HG02852 (cell line): ENCODE data around the gene HAO1.

Experiments
- ATAC-seq: cut with Tn5 transposase; IDR thresholded peaks from one replicate; pipeline ENCODE4 v1.9.1; 2021; ENCODE audit warnings: mild to moderate bottlenecking, moderate library complexity; ENCODE audit not compliant: unreplicated experiment

Gene HAO1

DNA sequence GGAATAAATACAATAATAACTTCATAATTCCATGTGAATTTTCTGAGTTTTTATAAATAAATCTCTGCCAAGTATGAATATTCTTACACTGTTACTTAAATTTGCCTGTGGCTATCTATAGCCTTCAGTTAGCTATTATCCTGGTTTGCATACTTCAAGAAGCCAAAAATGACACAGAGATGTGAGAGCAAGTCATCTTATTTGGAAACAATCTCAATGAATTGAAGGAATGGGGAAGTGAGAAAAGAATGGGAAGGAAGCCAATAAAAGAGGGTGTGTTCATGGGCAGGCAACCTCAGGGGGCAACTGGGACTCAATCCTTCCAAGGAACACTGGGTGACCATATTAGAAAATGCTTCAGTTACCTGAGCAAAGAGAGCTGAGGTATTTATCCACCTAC is 9.9 kb downstream of the HAO1 start:
- ATAC-seq, result no peak

DNA sequence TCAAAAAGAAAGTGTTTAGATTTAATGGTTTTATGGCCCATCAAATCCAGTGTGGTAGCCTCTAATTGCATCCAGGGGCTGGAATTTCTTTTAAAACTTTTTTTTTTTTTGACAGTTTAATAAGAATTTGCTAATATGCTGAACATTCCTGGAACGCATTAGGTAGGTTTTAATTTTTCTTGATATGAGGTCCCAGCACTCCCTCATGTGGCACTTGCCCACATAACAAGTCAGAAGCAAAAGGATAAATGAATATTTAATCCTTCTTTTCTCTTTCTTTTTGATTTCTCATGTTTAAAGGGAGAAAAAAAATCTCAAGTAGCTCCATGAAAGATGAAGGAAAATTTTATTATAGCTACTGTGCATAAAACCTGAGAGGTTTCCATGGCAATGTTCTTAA is 13.5 kb downstream of the HAO1 start:
- no peak for ATAC-seq

DNA sequence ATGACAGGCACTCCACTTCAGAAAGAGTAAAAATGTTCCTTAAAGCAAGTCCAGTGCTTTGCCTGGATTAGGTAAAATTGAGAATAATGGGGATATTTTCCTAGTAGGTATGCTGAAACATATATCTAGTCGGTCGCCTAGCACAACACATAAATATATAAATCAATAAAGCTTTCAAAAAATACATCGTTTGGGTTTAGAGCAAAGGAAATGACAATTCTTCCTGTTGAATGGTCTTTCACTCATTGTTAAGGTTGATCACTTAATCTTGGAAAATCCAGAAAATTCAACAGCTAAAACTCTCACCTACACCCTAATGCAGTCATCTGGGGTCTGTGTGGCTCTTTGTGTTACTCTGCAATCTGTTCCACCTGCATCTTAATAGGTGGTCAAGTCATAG is 13.9 kb downstream of the HAO1 start:
- ATAC-seq, result no peak

DNA sequence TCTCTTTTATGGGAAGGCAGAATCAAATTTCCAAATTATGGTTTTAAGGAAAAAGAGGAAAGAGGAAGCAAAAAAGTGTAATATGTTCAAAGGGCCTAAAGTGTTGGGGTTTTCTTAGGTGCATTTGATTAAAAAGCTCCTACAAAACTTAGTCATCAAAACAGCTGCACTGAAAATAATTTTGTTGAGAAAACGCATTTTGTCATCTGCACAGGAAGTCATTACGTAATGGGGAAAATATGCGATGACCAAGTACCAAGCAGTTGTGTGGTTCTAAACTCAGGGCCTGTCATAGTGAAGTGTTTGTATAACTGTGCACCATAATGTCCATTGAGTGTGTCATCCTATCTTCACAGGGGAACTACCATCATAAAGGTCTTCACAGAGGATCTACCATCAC is 15.6 kb downstream of the HAO1 start:
- ATAC-seq, result no peak

DNA sequence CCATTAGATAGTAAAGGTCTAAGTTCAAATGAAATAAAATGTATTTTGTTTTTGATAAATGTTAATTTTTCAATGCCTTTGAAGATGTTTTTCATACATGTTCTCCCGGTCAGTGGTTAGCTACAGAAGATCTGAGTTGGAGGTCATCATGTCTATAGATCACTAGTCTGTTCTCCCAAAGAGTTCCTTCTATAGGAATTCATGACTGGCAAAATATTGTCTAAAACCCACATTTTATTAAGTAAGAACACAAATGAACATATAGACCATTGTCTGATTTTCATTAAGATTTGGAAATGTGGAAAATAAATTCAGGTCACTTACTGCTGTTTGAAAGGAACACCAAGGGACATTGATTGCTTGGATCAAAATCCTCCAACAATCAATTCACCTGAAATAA is 23.6 kb downstream of the HAO1 start:
- no peak for ATAC-seq

DNA sequence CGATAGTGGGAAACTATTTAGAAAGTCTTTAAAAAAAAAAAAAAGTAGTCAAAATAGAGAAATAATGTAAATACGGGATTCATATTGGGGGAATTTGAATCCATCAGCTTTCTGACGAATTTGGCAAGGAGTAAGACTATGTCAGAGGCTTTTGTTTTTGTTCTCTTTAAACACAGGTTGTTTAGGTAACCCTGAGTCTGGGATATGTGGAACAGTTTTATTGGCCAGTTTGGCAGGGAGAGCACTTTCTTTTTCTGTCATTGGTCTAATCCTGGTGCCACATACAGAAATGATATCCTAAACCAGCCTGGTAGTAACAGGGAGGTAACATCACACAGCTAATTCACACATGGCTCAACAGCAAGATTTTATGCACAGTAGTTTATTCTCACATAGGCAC is 27.7 kb downstream of the HAO1 start:
- ATAC-seq, result no peak

DNA sequence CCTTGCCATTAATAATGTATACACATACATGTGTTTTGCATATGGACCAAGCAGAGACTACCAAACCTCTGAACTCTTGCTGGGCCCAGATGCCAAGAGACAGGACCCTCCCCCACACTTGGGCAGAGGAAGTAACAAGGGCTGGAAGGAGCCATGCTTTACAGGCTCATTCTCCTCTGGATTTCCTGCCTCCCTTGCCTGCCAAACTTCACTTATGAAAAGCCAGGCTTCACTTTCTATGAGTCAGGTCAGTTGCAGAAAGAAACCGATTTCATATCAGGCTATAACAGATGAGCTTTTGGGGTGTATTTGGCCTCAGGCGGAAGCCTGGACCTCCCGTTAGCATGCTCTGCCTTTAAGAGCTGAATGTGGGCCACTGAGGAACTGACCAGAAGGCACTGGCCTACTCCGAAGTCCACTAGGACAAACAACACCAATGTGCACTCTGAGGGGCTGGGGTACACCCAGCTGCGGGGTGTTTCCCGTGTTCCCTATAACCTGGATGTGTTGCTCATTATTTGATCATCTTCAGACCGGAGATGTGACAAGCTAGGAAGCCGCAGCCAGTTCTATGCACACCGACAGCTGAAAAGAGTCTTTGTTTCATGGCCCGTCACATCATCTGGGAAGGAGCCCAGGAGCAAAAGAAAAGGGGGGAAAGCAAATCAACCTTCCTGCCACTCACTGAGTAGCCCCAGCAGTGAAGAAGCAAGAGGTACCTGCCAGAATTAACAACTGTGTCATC is 28.5 kb downstream of the HAO1 start:
- ATAC-seq, result no peak

DNA sequence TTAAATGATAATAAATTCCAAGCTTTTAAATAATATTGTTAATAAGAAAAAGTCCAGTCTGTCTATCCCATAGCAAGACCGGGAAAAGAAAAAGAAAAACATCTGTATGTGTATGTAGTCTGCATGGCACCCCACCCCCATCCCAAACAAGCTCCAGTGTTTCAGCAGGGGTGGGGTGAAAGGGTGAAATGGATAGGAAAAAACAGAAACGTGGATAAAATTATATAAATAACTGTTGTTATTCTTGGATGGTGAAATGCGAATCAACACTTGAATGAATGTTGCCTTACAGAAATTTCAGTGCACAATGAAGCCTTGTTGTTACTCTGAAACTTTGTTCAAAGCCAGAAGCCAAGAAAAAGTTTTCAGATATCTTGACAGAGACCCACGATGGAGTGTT is 31.4 kb downstream of the HAO1 start:
- ATAC-seq, result no peak

DNA sequence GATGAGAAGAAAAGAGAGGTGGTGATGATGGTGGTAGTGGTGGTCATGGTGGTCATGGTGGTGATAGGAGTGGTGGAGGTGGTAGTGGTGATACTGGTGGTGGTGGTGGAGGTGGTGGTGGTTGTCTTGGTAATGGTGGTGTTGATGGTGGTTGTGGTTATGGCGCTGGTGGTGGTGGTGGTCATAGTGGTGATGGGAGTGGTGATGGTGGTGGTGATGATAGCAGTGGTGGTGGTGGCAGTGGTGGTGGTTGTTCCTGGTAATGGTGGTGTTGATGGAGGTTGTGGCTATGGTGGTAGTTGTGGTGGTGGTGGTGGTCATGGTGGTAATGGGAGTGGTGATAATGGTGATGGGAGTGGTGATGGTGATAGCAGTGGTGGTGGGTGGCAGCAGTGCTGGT is 36.8 kb downstream of the HAO1 start:
- no peak for ATAC-seq

DNA sequence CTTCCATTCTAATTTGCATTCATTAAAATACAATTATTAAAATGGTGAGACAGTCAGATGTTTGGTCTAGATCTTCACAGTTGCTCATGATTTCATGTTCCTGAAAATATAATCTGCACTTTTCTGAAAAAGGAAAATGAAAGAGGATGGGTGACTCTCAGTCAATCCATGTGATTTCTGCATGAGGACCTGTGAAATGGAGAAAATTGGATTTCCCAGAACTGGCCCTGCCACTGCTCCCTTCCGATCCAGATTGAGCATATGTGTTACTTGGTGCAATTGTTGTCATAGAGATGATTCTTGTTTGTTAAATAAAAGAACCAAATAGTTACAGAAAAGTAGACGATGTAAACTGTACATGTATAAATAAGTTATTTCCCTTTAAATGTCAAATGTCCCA is 37.4 kb downstream of the HAO1 start:
- no peak for ATAC-seq

DNA sequence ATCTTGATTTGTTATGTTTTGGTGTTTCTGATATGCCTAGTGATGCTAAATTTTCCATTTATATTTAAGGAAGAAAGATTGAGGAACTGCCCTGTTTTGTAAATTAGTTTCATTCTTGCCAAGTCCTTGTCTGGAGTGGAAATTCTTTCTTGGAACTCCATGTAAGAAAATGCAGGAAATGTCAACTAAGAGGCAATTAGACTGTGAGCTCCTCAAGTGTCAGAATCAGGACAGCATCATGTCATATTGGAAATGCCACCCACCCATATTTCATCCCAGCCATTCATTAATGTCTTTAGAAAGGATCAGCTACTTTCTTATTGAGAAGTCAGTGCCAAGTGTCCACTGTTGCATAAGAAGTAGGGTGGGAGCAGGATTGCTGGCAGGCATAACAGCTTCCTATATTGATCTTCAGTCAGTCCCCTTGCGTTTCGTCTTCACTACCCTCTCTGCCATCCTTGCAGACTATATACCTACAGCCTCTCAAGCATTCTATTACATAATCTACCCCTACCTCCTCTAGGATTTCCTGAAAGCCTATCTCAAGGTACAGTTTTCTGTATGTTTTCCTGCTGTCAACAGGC is 42.4 kb downstream of the HAO1 start:
- ATAC-seq, result no peak

DNA sequence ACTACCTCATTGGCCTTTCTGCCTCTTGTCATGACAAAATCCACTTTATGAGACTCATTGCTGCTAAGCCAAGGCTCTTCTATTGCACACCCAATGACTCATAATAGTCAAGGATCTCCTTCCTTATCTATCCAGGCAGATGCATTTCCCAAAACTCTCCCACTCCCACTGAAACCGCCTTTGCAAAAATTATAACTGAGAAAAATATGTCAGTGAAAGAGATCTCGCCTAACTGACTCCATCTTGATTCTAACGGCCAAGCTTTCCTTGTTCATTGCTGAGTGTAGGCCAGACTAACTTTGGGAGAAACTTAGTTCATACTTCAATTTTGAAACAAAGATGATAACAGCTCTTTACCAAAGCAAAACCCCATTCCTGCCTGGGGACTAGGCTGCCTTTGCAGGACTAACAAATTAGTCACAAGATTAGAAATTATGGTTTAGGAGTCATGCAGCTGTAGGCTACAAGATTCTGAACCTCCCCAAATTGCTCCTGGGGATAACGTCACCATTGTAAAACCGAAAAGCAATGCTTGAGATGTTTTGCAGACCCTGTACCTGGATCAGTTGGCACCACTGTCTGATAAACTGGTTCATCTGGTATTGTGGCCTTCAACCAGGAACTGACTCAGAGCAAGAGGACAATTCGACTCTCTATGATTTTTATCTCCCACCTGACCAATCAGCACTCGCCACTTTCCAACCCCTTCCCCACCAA is 47.1 kb downstream of the HAO1 start:
- no peak for ATAC-seq

DNA sequence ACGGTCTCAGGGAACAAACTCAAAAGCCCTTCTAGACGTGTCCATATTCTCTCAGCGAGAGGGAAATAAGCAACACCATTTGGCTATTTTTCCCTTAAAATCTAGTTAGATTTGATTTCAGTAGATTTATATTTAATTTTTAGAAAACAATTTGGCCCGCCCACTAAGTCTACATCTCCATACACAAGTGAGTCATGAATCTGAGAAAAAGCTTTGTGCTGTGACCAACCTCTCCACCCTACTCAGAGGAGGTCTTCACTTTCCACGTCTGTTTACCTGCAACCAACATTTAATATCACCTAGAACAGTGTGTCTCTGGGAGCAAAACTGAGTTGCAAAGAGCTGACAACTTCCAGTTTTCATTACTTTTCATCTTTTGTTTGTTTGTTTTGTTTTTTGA is 48.6 kb downstream of the HAO1 start:
- ATAC-seq, result no peak

DNA sequence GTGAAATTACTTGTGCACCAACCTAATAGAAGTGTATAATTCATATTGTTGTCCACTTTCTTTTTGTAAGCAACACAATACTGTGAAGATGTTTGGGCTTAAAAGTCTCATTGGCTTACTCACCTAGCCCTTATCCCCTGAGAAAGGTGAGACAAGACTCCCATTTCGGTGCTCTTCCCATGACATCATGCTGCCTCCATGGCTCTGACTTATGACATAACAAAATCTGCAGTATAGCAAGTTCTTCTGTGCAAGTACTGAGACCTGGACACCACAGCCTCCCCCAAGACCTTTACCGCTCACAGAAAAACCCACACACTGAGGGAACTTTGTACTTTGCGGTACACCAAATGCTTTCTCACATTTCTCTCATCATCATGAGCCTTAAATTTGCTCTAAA is 50.5 kb downstream of the HAO1 start:
- no peak for ATAC-seq

DNA sequence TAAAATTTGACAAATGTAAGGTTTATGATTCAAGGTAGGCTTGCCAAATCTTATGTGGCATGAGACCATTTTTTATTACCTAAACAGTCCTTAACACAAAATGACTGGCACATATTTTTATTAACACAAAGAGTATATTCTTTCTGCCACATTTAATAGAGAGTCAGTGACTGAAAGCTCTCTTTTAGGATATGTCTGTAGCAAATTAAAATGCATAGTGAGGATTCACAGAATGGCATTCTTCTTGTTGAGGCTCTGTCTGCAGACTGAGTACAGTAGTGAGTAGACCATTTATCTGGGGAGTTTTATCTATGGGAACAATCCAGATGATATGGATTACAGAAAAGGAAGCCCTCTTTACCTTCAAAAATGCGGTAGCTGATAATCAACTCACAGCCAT is 56.5 kb downstream of the HAO1 start:
- no peak for ATAC-seq

DNA sequence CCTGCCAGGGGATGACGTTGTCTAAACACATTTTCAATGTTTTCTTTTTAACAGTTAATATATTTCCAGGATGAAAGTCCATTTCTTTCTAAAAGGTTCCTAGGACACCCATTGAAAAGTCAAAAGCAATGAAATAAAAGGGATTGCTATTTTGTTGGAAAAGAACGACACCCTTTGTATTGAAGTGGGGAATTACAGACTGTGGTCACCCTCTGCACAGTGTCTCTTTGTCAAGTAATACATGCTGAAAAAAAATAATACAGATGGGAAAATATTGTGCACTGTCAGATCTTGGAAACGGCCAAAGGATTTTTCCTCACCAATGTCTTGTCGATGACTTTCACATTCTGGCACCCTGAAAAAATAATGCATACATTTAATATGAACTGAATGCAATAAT is 56.9 kb downstream of the HAO1 start:
- no peak for ATAC-seq

DNA sequence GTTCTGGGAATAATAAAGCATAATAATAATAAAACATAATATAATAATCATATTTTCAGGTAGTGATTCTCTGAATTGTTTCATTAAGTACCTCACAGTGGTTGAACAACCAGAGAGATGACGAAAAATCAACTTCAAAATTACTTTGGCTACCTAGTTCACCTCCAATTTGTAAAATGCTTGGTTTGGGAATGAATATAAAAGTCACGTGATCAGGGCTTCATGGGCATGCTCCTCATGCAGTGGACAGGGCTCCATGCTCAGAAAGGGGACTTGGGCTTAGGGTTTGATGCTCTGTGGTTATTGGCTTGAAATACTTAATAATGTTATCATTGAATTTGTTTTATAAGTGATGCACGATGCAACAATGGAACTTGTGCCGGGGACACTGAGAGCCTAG is 58.2 kb downstream of the HAO1 start:
- ATAC-seq, result no peak

DNA sequence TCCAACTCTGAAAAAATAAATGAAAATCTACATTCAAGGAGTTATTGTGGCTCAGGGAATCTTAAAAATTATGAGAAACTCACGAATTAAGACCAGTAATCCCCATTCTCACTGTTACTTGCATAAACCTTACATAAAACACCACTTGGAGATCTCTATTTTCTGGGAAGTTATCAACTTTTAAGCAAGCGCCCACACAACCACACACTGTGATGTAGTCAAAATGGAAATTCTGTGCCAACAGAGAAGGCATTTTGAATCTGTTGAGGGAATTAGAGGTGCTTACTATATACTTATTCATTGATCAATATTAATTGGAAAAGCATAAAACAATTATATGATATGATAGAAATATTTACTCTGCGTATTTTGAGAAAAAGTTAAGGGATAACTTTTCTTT is 58.7 kb downstream of the HAO1 start:
- no peak for ATAC-seq

DNA sequence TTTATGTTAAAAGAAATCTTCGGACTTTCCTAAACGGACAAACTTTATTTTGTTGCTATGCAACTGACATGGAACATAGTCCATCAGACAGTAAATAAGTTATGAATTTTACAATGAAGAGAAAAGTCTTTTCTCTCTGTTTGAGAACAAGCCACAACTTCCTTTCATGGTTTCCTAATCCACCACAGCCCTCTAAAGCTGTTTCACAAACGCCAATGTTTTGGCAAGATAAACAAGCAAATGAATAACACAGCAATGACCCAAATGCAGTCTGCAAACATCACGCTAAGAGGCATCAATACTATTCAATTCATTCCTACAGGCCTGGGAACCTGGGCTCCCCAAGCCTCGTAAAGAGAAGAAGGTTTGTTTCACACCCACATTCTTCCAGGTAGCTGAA is 60.4 kb downstream of the HAO1 start:
- ATAC-seq, result no peak

DNA sequence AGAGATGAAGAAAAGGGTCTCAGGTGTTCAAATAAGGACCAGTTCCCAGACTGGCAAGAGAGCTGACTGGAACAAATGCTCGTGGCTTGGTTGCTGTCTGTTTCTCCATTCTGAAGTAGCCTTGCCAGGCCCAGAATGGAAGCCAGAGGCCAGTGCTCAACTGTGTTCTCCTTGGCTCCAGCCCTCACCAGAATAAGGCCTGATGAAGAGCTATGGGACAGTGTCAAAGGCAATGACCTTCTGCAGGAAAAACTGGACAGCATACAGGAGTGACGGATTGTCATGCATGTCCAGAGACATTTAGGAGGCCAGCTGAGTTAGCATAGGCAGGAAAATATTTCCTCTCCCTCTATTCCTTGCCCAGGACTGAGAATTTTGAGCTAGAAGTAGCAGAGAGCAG is 72.2 kb downstream of the HAO1 start:
- ATAC-seq, result no peak

DNA sequence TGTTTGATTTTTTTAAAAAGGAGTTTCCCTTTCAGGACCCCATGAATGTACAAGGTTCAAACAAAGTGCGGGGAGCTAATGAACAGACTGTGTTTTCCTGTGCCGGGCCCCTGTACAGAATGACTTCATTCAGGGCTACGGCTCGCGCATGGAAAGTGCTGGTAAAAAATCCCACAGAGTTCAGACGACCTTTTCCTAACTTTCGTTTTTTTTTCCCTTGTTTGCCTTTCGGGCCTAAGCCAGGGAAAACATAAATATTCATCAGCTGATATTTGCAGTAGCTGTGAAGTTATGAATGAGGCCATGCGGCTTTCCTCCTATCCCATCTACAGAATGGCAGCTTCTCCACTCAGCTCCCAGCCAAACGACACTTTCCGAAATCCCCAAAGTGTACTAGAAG is 74.0 kb downstream of the HAO1 start:
- ATAC-seq, result no peak

DNA sequence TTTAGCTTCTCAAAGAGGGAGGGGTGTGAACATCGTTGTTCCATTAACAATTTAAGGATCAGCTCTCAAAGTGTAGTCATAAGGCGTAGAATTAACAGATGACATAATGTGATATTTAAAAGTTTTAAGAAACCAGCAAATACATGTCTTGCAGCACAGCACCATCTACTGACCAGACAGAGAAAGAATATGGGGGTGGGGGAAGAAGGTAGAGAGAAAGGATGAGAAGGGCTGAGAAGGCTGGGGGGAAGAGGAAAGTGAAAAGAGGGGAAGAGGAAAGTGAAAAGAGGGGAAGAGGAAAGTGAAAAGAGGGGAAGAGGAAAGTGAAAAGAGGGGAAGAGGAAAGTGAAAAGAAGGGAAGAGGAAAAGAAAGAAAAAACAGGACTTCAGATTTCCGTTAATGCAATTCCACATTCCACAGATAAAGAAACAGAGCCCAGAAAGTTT is 80.9 kb downstream of the HAO1 start:
- ATAC-seq, result no peak
